ENCODE measurements around the gene PLCB1.

PLCB1 gene

GRCh38 chr20:8575114-8575513 is 443.0 kb downstream of the PLCB1 start:
- in situ Hi-C loops (cut with HindIII; ENCODE audit: low sequenced_read_pairs), result no loop called here
- no peak for TF ChIP-seq CTCF (IDR thresholded peaks at IDR 0.05; ENCODE audit: low read depth, low read length)
- no peak overlapping the region for H3K4me3 ChIP-seq (ENCODE audit: low read depth, low read length)
- no peak for DNase-seq (ENCODE audit: low read depth, low spot score)

GRCh38 chr20:8578161-8578865 is 446.2 kb downstream of the PLCB1 start:
- H3K4me3 ChIP-seq (ENCODE audit: low read depth, low read length), result no peak overlapping the region
- in situ Hi-C loops (cut with HindIII; ENCODE audit: low sequenced_read_pairs), result no loop called here
- no peak for DNase-seq (ENCODE audit: low read depth, low spot score)
- TF ChIP-seq CTCF (IDR thresholded peaks at IDR 0.05; ENCODE audit: low read depth, low read length), result no peak

GRCh38 chr20:8579035-8579434 is 447.0 kb downstream of the PLCB1 start:
- in situ Hi-C loops (cut with HindIII; ENCODE audit: low sequenced_read_pairs), result no loop called here

DNA sequence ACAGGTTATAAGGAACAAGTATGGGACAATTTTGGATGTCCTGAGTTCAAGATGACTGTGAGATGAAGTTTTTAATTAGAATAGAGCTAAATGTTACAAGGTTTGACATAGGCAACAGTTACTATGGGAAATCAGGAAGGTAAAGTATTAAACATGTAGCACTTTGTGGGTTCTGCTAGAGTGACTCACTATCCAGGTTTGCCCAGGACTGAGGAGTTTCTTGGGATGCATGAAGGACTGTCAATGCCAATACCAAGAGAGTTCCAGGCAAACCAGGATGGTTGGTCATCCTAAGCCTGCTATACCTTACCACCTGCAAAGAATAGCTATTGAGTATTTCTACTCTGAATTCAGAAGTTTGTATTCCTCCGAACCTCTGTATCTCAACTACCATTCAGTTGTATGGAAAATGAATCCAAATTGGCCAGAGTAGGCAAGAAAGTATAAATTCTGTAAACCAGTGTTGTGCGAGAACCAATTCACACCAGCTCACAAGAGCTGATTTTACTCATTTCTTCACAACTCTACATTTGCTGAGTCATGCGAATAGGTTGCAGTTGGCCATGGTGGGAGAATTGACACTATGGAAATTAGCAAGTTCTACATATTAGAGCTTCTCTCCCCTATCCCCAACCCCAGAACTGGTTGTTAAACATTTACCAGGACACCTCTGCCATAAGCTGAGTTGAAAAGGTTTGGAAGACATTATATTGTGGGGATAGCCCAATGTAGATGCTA is 449.5 kb downstream of the PLCB1 start:
- H3K4me3 ChIP-seq (ENCODE audit: low read depth, low read length), result no peak overlapping the region
- no peak for TF ChIP-seq CTCF (IDR thresholded peaks at IDR 0.05; ENCODE audit: low read depth, low read length)
- in situ Hi-C loops (cut with HindIII; ENCODE audit: low sequenced_read_pairs), result no loop called here
- no peak for DNase-seq (ENCODE audit: low read depth, low spot score)

More at GRCh38 chr20:8579035-8579434, 447.0 kb downstream of the PLCB1 start:
- no peak for TF ChIP-seq CTCF (IDR thresholded peaks at IDR 0.05; ENCODE audit: low read depth, low read length)
- no peak for DNase-seq (ENCODE audit: low read depth, low spot score)
- no peak overlapping the region for H3K4me3 ChIP-seq (ENCODE audit: low read depth, low read length)

GRCh38 chr20:8583012-8583565 is 451.0 kb downstream of the PLCB1 start:
- no peak overlapping the region for H3K4me3 ChIP-seq (ENCODE audit: low read depth, low read length)
- in situ Hi-C loops (cut with HindIII; ENCODE audit: low sequenced_read_pairs), result no loop called here
- no peak for DNase-seq (ENCODE audit: low read depth, low spot score)
- no peak for TF ChIP-seq CTCF (IDR thresholded peaks at IDR 0.05; ENCODE audit: low read depth, low read length)

DNA sequence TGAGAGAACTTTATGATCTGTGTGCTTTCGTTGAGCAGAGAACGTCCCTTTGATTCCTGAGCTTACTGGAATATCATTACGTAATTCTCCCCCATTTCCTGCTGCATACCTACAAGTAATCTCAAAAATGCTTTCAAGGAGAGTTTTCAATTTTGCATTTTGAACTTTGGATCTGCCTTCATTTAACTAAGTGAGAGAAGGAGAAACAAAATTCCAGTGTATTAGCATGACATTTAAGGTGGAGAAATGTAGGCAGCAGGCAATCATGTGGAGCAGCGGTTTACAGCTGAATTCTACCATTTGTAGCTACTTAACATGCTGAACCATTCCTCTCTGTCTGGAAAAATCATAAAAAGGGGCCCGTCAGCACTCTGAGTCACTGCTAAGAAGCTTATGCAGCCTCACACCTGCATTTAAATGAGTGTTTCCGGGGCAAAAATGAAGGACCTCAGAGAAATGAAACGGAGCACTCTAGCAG is 451.5 kb downstream of the PLCB1 start:
- H3K4me3 ChIP-seq (ENCODE audit: low read depth, low read length), result no peak overlapping the region
- DNase-seq (ENCODE audit: low read depth, low spot score), result peak; percentile 20
- in situ Hi-C loops (cut with HindIII; ENCODE audit: low sequenced_read_pairs), result no loop called here
- TF ChIP-seq CTCF (IDR thresholded peaks at IDR 0.05; ENCODE audit: low read depth, low read length), result no peak

All from astrocyte of the spinal cord (primary cell).